NCI-H1436 (cell line): ENCODE results near the gene LSM12.

ENCODE experiments used
- DNase-seq: peaks from one replicate; lab custom pipeline; 2025; lab: John Stamatoyannopoulos, UW

LSM12 gene

GRCh38 chr17:43986225-43986981 lies 80.1 kb downstream of the LSM12 start:
- DNase-seq: no peak

DNA sequence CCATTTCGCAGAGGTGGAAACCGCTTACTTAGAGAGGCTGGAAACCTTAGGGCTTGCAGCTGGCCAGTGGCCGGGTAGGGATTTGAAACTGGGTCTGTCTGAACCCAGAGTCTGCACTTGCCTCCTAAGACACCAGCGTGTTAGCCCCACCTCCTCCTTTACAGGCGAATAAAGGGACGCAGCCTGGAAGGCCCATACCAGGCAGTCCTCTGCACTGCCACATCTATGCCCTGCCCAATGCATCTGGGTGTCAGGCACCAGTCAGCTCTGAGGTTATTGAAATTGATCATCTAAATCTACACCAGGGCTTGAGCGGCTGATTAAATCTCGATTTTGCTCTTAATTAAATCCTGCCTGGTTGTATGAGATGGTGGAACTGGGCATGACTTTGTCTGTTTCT lies 82.0 kb downstream of the LSM12 start:
- DNase-seq: no peak
